NB4 (cell line): Measurements from ENCODE around the gene WDR88.
"Not testable (repeated sequence)": the region's sequence is repeated elsewhere in the genome, so short reads cannot be mapped to it uniquely, and the experiment has no call there.

Experiments
- DNase-seq: peaks from one replicate; pipeline ENCODE4 v3.0.0; 2010; ENCODE audit warnings: low read depth
- H3K4me3 ChIP-seq: one replicate; pipeline ENCODE4 v1.5.1; 2011; ENCODE audit warnings: mild to moderate bottlenecking, low read depth, low read length, moderate library complexity
- MYC ChIP-seq: IDR thresholded peaks from 2 replicates; pipeline ENCODE4 v1.6.1; 2011; ENCODE audit warnings: low read depth, low read length
- POLR2A ChIP-seq: IDR thresholded peaks from 2 replicates; pipeline ENCODE4 v1.6.1; 2011; ENCODE audit warnings: mild to moderate bottlenecking; ENCODE audit not compliant: insufficient read length; ENCODE audit errors: extremely low read depth
- TF ChIP-seq, protein P1 (sequence below): IDR thresholded peaks from one replicate; pipeline ENCODE4 v1.5.1; 2012; ENCODE audit warnings: low read depth, low read length
- TF ChIP-seq, protein P2 (sequence below): IDR thresholded peaks from 2 replicates; pipeline ENCODE4 v1.6.1; 2011; ENCODE audit warnings: low read depth, low read length

WDR88 gene

DNA sequence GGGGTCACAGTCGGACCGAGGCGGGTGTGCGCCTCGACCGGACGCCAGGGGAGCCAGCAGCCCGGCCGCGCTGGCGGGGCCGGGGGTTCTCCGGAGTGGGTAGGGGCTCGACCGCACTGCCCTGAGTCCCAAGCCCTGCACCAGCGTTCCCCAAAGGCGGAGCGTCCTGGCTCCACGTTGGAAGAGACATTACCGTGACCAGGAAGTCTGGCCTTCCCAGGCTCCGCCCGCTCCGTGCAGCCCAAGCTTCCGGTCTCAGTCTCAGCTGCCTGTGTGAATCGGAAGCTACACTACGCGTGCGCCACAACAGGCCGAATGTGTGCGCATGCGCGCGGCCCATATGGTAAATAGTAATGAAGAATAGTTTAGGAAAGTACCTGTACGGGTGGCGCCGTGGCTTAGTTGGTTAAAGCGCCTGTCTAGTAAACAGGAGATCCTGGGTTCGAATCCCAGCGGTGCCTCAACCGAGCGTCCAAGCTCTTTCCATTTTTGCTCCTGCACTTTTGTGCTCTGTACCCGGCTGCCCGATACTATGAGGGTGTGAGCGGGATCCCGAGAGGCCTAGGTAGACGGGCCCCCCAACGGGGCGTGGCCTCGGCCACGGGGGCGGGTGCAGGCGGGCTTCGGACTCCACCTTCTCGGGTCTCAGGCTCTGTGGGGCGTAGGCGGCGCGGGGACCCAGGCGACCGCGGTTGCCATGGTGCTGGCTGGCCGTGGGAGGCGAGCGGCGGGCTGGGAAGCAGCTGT, 44.9 kb downstream of the WDR88 start:
- TF ChIP-seq, protein P1, sequence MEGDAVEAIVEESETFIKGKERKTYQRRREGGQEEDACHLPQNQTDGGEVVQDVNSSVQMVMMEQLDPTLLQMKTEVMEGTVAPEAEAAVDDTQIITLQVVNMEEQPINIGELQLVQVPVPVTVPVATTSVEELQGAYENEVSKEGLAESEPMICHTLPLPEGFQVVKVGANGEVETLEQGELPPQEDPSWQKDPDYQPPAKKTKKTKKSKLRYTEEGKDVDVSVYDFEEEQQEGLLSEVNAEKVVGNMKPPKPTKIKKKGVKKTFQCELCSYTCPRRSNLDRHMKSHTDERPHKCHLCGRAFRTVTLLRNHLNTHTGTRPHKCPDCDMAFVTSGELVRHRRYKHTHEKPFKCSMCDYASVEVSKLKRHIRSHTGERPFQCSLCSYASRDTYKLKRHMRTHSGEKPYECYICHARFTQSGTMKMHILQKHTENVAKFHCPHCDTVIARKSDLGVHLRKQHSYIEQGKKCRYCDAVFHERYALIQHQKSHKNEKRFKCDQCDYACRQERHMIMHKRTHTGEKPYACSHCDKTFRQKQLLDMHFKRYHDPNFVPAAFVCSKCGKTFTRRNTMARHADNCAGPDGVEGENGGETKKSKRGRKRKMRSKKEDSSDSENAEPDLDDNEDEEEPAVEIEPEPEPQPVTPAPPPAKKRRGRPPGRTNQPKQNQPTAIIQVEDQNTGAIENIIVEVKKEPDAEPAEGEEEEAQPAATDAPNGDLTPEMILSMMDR = no peak
- TF ChIP-seq, protein P2, sequence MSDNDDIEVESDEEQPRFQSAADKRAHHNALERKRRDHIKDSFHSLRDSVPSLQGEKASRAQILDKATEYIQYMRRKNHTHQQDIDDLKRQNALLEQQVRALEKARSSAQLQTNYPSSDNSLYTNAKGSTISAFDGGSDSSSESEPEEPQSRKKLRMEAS = peak; percentile 22
- TF ChIP-seq POLR2A (peak; percentile 89), MYC (peak; percentile 26; the same call in 1 of the 2 replicates)
- DNase-seq = peak; percentile 97
- peak overlapping the region; percentile 77 for H3K4me3 ChIP-seq

DNA sequence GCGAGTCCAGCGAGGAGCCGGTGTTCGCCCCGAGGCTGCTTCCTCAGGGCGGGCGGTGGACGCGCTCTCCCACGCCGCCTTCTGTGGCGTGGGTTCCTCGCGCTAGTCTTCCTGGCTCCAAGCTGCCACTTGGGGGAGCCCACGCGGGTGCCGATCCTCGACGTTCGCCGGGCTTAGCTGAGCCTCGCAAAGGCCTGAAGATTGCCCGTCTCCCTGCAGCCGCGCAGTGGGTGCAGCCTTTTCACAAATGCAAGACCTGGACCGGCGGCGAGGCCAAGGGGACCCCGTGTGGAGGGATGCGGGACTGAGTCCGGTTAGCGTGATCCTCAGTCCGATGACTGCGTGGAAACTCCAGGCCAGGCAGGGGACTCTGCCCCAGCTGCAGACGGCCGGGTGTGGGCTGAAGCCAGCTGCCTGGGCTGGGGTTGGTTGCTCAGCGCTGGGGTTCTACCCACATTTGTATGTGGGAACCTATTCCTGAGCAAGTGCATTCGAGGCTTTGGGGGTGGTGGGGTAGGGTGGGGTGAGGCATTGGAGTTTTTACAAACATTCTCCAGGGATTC, 45.6 kb downstream of the WDR88 start:
- peak overlapping the region; percentile 47 for H3K4me3 ChIP-seq
- no peak for DNase-seq
- TF ChIP-seq, protein P2 = peak; percentile 25; the same call in 1 of the 2 replicates
- no peak for TF ChIP-seq POLR2A

DNA sequence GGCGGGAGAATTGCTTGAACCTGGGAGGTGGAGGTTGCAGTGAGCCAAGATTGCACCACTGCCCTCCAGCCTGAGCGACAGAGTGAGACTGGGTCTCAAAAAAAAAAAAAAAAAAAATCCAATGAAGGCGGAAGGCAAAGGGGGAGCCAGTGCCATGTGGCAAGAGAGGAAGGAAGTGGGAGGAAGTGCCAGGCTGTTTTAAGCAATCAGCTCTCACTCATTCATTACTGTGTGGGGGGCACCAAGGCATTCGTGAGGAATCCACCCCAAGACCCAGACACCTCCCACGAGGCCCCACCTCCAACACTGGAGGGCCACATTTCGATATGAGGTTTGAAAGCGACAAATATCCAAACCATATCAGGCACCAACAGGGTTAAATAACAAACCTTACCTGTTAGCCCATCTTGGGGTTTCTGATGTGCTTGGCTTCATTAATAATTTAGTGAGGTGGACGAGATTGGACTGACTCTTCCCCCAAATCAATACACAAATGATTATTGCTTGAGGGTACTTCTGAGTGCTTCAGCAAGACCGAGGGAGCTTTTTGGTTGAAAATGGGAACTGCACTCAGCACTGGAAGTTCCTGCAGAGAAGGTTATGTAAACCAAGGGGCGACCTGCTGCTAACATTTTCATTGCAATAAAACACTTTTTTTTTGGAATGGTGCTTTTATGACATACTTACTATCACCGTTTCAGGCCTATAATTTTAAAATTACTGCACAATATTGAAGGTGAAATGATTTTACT, 54.7 kb downstream of the WDR88 start:
- TF ChIP-seq, protein P1 = no peak
- peak; percentile 41; the same call in 1 of the 2 replicates for TF ChIP-seq MYC
- TF ChIP-seq, protein P2 = peak; percentile 50; the same call in 1 of the 2 replicates
- H3K4me3 ChIP-seq = no peak overlapping the region
- DNase-seq = peak; percentile 73

DNA sequence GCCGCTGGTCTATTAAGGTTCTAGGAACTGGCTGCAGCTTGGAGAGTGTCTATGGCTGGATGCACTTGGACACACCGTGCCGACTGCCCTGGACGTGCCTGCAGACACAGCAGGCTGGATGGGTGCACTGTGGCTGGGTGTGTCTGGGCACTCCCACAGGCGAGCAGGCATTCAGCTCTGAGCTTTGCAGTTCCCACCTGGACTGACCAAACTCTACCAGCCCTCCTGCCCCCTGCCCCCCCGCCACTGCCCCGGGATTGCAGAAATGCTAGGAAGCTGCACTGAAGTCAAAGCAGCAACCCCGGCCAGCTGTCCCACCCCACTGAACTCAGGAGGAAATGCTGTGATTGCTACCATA, 55.2 kb downstream of the WDR88 start:
- peak; percentile 61 for DNase-seq
- H3K4me3 ChIP-seq = no peak overlapping the region
- TF ChIP-seq POLR2A (no peak), MYC (no peak)
- TF ChIP-seq, protein P1 = no peak
- TF ChIP-seq, protein P2 = no peak

DNA sequence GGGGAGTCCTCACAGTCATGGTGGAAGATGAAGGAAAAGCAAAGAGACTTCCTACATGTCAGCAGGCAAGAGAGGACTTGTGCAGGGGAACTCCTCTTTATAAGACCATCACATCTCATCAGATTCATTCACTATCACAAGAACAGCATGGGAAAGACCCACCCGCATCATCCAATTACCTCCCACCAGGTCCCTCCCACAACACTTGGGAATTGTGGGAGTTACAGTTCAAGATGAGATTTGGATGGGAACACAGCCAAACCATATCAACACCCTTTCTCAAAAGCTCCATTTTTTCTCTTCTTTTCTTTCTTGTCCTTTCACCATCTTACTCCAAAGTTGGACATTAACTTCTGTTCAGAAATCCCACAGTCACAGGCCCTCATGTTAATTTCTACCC, 57.5 kb downstream of the WDR88 start:
- no peak for DNase-seq
- TF ChIP-seq, protein P1 = no peak
- TF ChIP-seq, protein P2 = no peak
- TF ChIP-seq MYC (no peak), POLR2A (no peak)
- H3K4me3 ChIP-seq = no peak overlapping the region

DNA sequence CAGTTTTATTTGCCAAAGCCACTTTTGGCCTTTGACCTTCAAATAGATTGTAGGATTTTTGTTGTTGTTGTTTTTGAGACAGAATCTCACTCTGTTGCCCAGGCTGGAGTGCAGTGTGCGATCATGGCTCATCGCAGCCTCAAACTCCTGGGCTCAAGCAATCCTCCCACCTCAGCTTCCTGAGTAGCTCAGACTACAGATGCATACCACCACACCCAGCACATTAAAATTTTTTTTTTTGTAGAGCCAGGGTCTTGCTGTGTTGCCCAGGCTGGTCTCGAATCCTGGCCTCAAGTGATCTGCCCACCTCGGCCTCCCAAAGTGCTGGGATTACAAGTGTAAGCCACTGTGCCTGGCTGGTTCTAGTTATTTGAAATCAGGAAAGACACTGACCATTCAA, 59.2 kb downstream of the WDR88 start:
- H3K4me3 ChIP-seq, DNase-seq: not testable (repeated sequence)
